ENCODE measurements around the gene PDE11A.
"Not testable (repeated sequence)": the region's sequence is repeated elsewhere in the genome, so short reads cannot be mapped to it uniquely, and the experiment has no call there.

Gene PDE11A

GRCh38 chr2:177989029-177989885 lies 83.3 kb downstream of the PDE11A start:
- Histone ChIP-seq H3K27me3 (ENCODE audit: control insufficient read depth, insufficient read depth, low read length) (no peaks in the 10 kb centered on the region), H3K4me3 (ENCODE audit: low read length) (no peak overlapping the region), H3K27ac (ENCODE audit: low read depth, low read length) (no peak overlapping the region), H3K9ac (ENCODE audit: low read length) (no peak overlapping the region), H3K36me3 (ENCODE audit: control insufficient read depth, insufficient read depth, low read length) (no peaks in the 10 kb centered on the region), H3K4me1 (ENCODE audit: control insufficient read depth, insufficient read depth, low read length) (no peaks in the 10 kb centered on the region)

DNA sequence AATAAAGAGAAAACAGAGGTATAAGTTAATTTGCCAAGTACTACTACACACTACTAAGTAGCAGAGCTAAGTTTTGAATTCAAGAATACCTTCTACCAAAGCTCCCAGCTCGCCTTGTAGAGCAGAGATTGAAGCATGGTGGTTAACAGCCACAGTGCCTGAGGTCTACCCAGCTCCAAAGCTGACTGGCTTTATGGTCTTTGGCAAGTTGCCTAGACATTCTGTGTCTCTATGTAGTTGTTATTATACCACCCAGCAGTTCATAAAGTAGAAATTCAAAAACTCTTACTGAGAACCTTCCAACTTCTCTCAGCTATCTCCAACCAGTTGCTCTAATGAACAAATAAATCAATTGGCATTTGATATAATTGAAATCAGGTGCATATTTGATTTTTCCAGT lies 87.8 kb downstream of the PDE11A start:
- Histone ChIP-seq H3K4me3 (ENCODE audit: low read length) (no peak overlapping the region), H3K27me3 (ENCODE audit: control insufficient read depth, insufficient read depth, low read length) (no peaks in the 10 kb centered on the region), H3K27ac (ENCODE audit: low read depth, low read length) (no peak overlapping the region), H3K9ac (ENCODE audit: low read length) (no peak overlapping the region), H3K36me3 (ENCODE audit: control insufficient read depth, insufficient read depth, low read length) (no peaks in the 10 kb centered on the region), H3K4me1 (ENCODE audit: control insufficient read depth, insufficient read depth, low read length) (no peaks in the 10 kb centered on the region)

GRCh38 chr2:177983183-177983788 lies 89.3 kb downstream of the PDE11A start:
- Histone ChIP-seq H3K4me1 (ENCODE audit: control insufficient read depth, insufficient read depth, low read length) (no peaks in the 10 kb centered on the region), H3K27me3 (ENCODE audit: control insufficient read depth, insufficient read depth, low read length) (no peaks in the 10 kb centered on the region), H3K9ac (ENCODE audit: low read length) (no peak overlapping the region), H3K36me3 (ENCODE audit: control insufficient read depth, insufficient read depth, low read length) (no peaks in the 10 kb centered on the region), H3K27ac (ENCODE audit: low read depth, low read length) (no peak overlapping the region), H3K4me3 (ENCODE audit: low read length) (no peak overlapping the region)

GRCh38 chr2:177972782-177973181 lies 99.8 kb downstream of the PDE11A start:
- no peaks in the 10 kb centered on the region for H3K4me1 ChIP-seq (ENCODE audit: control insufficient read depth, insufficient read depth, low read length)
- no peak overlapping the region for H3K9ac ChIP-seq (ENCODE audit: low read length)
- H3K27ac ChIP-seq (ENCODE audit: low read depth, low read length): no peak overlapping the region
- no peak overlapping the region for H3K4me3 ChIP-seq (ENCODE audit: low read length)
- no peaks in the 10 kb centered on the region for H3K27me3 ChIP-seq (ENCODE audit: control insufficient read depth, insufficient read depth, low read length)
- no peaks in the 10 kb centered on the region for H3K36me3 ChIP-seq (ENCODE audit: control insufficient read depth, insufficient read depth, low read length)

DNA sequence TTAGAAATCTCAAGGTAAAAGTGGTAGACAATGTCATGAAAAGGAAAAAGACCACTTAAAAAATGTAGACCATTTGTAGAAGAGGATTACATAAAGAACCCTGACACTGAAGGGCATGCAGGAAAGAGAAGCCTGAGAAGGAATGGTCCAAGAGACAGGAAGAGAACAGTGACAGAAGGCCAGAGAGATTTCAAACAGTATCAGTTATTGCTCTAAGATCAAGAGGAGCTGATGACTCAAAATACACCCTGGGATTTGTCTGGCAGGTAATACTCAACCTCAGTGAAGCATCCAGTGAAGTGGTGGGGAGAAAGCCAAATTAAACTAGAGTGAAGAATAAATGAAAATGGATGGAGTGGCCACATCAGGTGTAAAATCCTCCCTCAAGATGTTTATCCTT lies 100.5 kb downstream of the PDE11A start:
- Histone ChIP-seq H3K9ac (ENCODE audit: low read length) (no peak overlapping the region), H3K36me3 (ENCODE audit: control insufficient read depth, insufficient read depth, low read length) (no peaks in the 10 kb centered on the region), H3K27me3 (ENCODE audit: control insufficient read depth, insufficient read depth, low read length) (no peaks in the 10 kb centered on the region), H3K27ac (ENCODE audit: low read depth, low read length) (no peak overlapping the region), H3K4me1 (ENCODE audit: control insufficient read depth, insufficient read depth, low read length) (no peaks in the 10 kb centered on the region), H3K4me3 (ENCODE audit: low read length) (no peak overlapping the region)

- Histone ChIP-seq H3K4me1 (ENCODE audit: control insufficient read depth, insufficient read depth, low read length) (no peaks in the 10 kb centered on the region), H3K9ac (ENCODE audit: low read length) (no peak overlapping the region), H3K36me3 (ENCODE audit: control insufficient read depth, insufficient read depth, low read length) (no peaks in the 10 kb centered on the region), H3K27ac (ENCODE audit: low read depth, low read length) (no peak overlapping the region), H3K27me3 (ENCODE audit: control insufficient read depth, insufficient read depth, low read length) (no peaks in the 10 kb centered on the region), H3K4me3 (ENCODE audit: low read length) (no peak overlapping the region)
Measured at GRCh38 chr2:177970670-177971454, 101.7 kb downstream of the PDE11A start.

- no peak overlapping the region for H3K27ac ChIP-seq (ENCODE audit: low read depth, low read length)
- no peak overlapping the region for H3K9ac ChIP-seq (ENCODE audit: low read length)
- no peaks in the 10 kb centered on the region for H3K36me3 ChIP-seq (ENCODE audit: control insufficient read depth, insufficient read depth, low read length)
- H3K4me1 ChIP-seq (ENCODE audit: control insufficient read depth, insufficient read depth, low read length): no peaks in the 10 kb centered on the region
- no peaks in the 10 kb centered on the region for H3K27me3 ChIP-seq (ENCODE audit: control insufficient read depth, insufficient read depth, low read length)
- H3K4me3 ChIP-seq (ENCODE audit: low read length): no peak overlapping the region
Measured at GRCh38 chr2:177964892-177965291, 107.7 kb downstream of the PDE11A start.

DNA sequence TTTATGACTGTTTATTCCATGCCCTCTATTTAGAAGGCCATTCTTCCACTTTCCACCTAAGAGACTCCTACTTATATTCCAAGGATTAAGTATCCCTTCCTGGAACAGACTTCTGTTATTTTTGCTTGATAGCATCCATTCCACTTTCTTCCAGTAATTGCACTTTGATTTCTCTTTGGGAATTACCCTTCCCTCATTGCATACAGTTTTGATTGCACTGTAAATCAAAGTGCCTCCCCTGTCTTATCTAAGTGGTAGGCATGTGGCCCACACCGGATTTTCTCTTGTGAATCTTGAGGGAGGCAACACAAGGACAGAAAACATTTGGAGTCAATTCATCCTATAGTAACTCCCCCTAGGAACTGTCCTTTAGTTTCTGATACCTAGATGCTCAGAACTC lies 120.4 kb downstream of the PDE11A start:
- H3K4me3 ChIP-seq (ENCODE audit: low read length): no peak overlapping the region
- no peaks in the 10 kb centered on the region for H3K4me1 ChIP-seq (ENCODE audit: control insufficient read depth, insufficient read depth, low read length)
- H3K9ac ChIP-seq (ENCODE audit: low read length): no peak overlapping the region
- H3K27ac ChIP-seq (ENCODE audit: low read depth, low read length): no peak overlapping the region
- H3K27me3 ChIP-seq (ENCODE audit: control insufficient read depth, insufficient read depth, low read length): no peaks in the 10 kb centered on the region
- no peaks in the 10 kb centered on the region for H3K36me3 ChIP-seq (ENCODE audit: control insufficient read depth, insufficient read depth, low read length)

DNA sequence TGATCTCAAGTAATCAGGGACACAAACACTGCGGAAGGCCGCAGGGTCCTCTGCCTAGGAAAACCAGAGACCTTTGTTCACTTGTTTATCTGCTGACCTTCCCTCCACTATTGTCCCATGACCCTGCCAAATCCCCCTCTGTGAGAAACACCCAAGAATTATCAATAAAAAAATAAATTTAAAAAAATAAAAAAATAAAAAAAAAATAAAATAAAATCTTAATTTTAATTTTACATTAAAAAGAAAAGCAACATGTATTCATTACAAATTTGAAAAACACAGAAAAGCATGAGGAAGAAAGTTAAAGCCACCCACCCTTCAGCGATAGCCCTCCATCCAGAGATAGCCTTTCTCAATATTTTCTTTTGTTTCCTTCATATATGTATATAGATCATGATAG lies 125.0 kb downstream of the PDE11A start:
- not testable (repeated sequence) for H3K27me3 ChIP-seq (ENCODE audit: control insufficient read depth, insufficient read depth, low read length); H3K27ac ChIP-seq (ENCODE audit: low read depth, low read length); H3K9ac ChIP-seq (ENCODE audit: low read length); H3K4me3 ChIP-seq (ENCODE audit: low read length); H3K4me1 ChIP-seq (ENCODE audit: control insufficient read depth, insufficient read depth, low read length); H3K36me3 ChIP-seq (ENCODE audit: control insufficient read depth, insufficient read depth, low read length)

- H3K9ac ChIP-seq (ENCODE audit: low read length); H3K36me3 ChIP-seq (ENCODE audit: control insufficient read depth, insufficient read depth, low read length); H3K4me1 ChIP-seq (ENCODE audit: control insufficient read depth, insufficient read depth, low read length); H3K27ac ChIP-seq (ENCODE audit: low read depth, low read length); H3K4me3 ChIP-seq (ENCODE audit: low read length); H3K27me3 ChIP-seq (ENCODE audit: control insufficient read depth, insufficient read depth, low read length): not testable (repeated sequence)
Measured at GRCh38 chr2:177944530-177944929, 128.0 kb downstream of the PDE11A start.

DNA sequence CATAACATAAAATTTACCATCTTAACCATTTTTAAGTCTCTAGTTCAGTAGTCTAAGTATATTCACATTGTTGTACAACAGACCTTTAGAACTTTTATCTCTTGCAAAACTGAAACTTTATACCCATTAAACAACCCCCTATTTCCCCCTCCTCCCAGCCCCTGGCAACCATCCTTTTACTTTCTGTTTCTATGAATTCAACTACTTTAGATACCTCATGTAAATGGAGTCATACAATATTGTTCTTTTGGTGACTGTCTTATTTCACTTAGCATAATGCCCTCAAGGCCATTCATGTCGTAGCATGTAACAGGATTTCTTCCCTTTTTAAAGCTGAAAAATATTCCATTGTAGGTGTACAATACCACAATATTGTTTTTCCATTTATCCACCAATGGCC lies 129.8 kb downstream of the PDE11A start:
- Histone ChIP-seq H3K36me3 (ENCODE audit: control insufficient read depth, insufficient read depth, low read length) (no peaks in the 10 kb centered on the region), H3K4me1 (ENCODE audit: control insufficient read depth, insufficient read depth, low read length) (no peaks in the 10 kb centered on the region), H3K4me3 (ENCODE audit: low read length) (no peak overlapping the region), H3K9ac (ENCODE audit: low read length) (no peak overlapping the region), H3K27ac (ENCODE audit: low read depth, low read length) (no peak overlapping the region), H3K27me3 (ENCODE audit: control insufficient read depth, insufficient read depth, low read length) (no peaks in the 10 kb centered on the region)

DNA sequence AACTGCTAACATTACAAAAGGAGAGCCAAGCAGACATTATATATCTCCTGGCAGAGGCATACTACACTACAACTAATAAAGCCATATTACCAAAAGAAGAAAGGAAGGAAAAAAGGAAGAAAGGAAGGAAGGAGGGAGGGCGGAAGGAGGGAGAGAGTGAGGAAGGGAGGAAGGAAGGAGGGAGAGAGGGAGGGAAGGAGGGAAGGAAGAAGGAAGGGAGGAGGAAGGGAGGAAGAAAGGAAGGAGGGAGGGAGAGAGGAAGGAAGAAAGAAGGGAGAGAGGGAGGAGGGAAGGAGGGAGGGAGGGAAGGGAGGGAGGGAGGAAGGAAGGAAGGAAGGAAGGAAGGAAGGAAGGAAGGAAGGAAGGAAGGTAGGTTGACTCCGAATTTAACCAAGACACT lies 133.4 kb downstream of the PDE11A start:
- no peak overlapping the region for H3K27ac ChIP-seq (ENCODE audit: low read depth, low read length)
- H3K4me1 ChIP-seq (ENCODE audit: control insufficient read depth, insufficient read depth, low read length): no peaks in the 10 kb centered on the region
- H3K27me3 ChIP-seq (ENCODE audit: control insufficient read depth, insufficient read depth, low read length): no peaks in the 10 kb centered on the region
- H3K36me3 ChIP-seq (ENCODE audit: control insufficient read depth, insufficient read depth, low read length): no peaks in the 10 kb centered on the region
- H3K4me3 ChIP-seq (ENCODE audit: low read length): no peak overlapping the region
- H3K9ac ChIP-seq (ENCODE audit: low read length): no peak overlapping the region

Data from rectal smooth muscle tissue (tissue), 1 donor.